NCI-H1436 (cell line): ENCODE measurements around the gene VWA7.

Experiments used
- DNase-seq: peaks from one replicate; lab custom pipeline; 2025; lab: John Stamatoyannopoulos, UW

VWA7 gene

GRCh38 chr6:31778999-31779885, 2.1 kb upstream of the VWA7 start:
- no peak for DNase-seq

GRCh38 chr6:31778193-31778592, 1.1 kb upstream of the VWA7 start:
- DNase-seq, result no peak

GRCh38 chr6:31777667-31778050, 531 bp upstream of the VWA7 start:
- DNase-seq, result no peak

GRCh38 chr6:31776485-31776988, 591 bp downstream of the VWA7 start:
- DNase-seq, result peak; percentile 63

- no peak for DNase-seq
Observed at GRCh38 chr6:31775633-31776484, 1.3 kb downstream of the VWA7 start.

GRCh38 chr6:31775184-31775583, 1.9 kb downstream of the VWA7 start:
- no peak for DNase-seq

GRCh38 chr6:31771992-31772358, 5.2 kb downstream of the VWA7 start:
- no peak for DNase-seq

- no peak for DNase-seq
Observed at GRCh38 chr6:31770860-31771259, 6.3 kb downstream of the VWA7 start.

- peak; percentile 62 for DNase-seq
Observed at GRCh38 chr6:31769684-31770371, 7.3 kb downstream of the VWA7 start.

GRCh38 chr6:31768363-31769257, 8.5 kb downstream of the VWA7 start:
- DNase-seq, result no peak

- DNase-seq, result no peak
Observed at GRCh38 chr6:31767096-31767645, 10.0 kb downstream of the VWA7 start.

GRCh38 chr6:31765910-31766794, 11.0 kb downstream of the VWA7 start:
- no peak for DNase-seq

GRCh38 chr6:31765559-31765909, 11.6 kb downstream of the VWA7 start:
- DNase-seq, result no peak

- no peak for DNase-seq
Observed at GRCh38 chr6:31764198-31764597, 12.9 kb downstream of the VWA7 start.

GRCh38 chr6:31763619-31763940, 13.5 kb downstream of the VWA7 start:
- DNase-seq, result no peak

GRCh38 chr6:31762878-31763618, 14.1 kb downstream of the VWA7 start:
- no peak for DNase-seq

- DNase-seq, result no peak
Observed at GRCh38 chr6:31762356-31762755, 14.8 kb downstream of the VWA7 start, which contains the start of gene SAPCD1. SAPCD1 (plus strand) TSS chr6:31762656; CDS start chr6:31763055, 399 bp downstream.

- DNase-seq, result no peak
Observed at GRCh38 chr6:31761343-31761742, 15.8 kb downstream of the VWA7 start.

GRCh38 chr6:31760790-31761189, 16.3 kb downstream of the VWA7 start:
- no peak for DNase-seq
